Caco-2 (cell line): ENCODE measurements around the gene HMCN2. TPM values are rescaled to one million over a fixed set of nuclear protein-coding genes. Genes with fewer than 3 reads are reported as not detected.

Experiments
- BruUV-seq: library from RNA; stranded (reverse); fragments of 400-500 nt; replicated peaks from 2 replicates; lab custom pipeline; 2021; lab: Mats Ljungman, UMichigan
- CTCF ChIA-PET: fragments of 300-600 bp; sonication (Branson Sonifier 250); formaldehyde crosslinking; loops from one replicate; lab custom pipeline; 2022; ENCODE audit warnings: antibody characterized with exemption; lab: Charles Lee
- POLR2A ChIA-PET: fragments of 300-600 bp; sonication (Branson Sonifier 250); formaldehyde crosslinking; loops from one replicate; lab custom pipeline; 2022; ENCODE audit warnings: antibody characterized with exemption; lab: Charles Lee
- DNase-seq, 2 experiments: peaks; one replicate each; pipeline versions ENCODE4 v3.0.0 to v3.0.0-alpha.2; 2020 to 2022
- H3K27me3 ChIP-seq: replicated peaks from 2 replicates; pipeline ENCODE4 v1.6.0; 2011; ENCODE audit warnings: low read length; ENCODE audit not compliant: control insufficient read depth, insufficient read depth
- H3K36me3 ChIP-seq: 2 replicates; pipeline ENCODE4 v1.5.1; 2011; ENCODE audit warnings: low read length; ENCODE audit not compliant: control insufficient read depth, insufficient read depth
- H3K4me1 ChIP-seq: fragments of 250-450 bp; sonication (Bioruptor Pico); 2 replicates; pipeline ENCODE4 v1.5.1; 2020; ENCODE audit warnings: mild to moderate bottlenecking
- H3K4me3 ChIP-seq: 2 replicates; pipeline ENCODE4 v1.5.1; 2011; ENCODE audit warnings: low read depth, mild to moderate bottlenecking, control low read depth, low read length
- H3K9me3 ChIP-seq: fragments of 250-450 bp; sonication (Bioruptor Pico); 2 replicates; pipeline ENCODE4 v1.5.1; 2020; ENCODE audit warnings: mild to moderate bottlenecking, moderate library complexity
- H3K27ac Mint-ChIP-seq: one replicate; pipeline ENCODE4 v1.8.0; 2022; ENCODE audit warnings: mixed read lengths; ENCODE audit not compliant: unreplicated experiment
- H3K27me3 Mint-ChIP-seq: one replicate; pipeline ENCODE4 v1.8.0; 2022; ENCODE audit warnings: mixed read lengths; ENCODE audit not compliant: insufficient read depth, unreplicated experiment
- H3K36me3 Mint-ChIP-seq: one replicate; pipeline ENCODE4 v1.8.0; 2022; ENCODE audit warnings: mild to moderate bottlenecking, mixed read lengths; ENCODE audit not compliant: insufficient read depth, unreplicated experiment
- H3K4me1 Mint-ChIP-seq: one replicate; pipeline ENCODE4 v1.8.0; 2022; ENCODE audit warnings: low read depth, mixed read lengths; ENCODE audit not compliant: unreplicated experiment
- H3K4me3 Mint-ChIP-seq: one replicate; pipeline ENCODE4 v1.8.0; 2022; ENCODE audit warnings: mild to moderate bottlenecking, moderate library complexity, mixed read lengths; ENCODE audit not compliant: unreplicated experiment
- H3K9me3 Mint-ChIP-seq: one replicate; pipeline ENCODE4 v1.8.0; 2022; ENCODE audit warnings: mixed read lengths; ENCODE audit not compliant: unreplicated experiment
- intact Hi-C: fragments of 100-400 bp; cut with micrococcal nuclease; formaldehyde crosslinking; loops from one replicate; pipeline ENCODE4 v1.10.0; 2022; ENCODE audit not compliant: unreplicated experiment
- total RNA-seq: library from RNA; stranded (reverse); gene quantifications from 2 replicates; pipeline ENCODE4 v1.2.3, GENCODE V29; 2022
- TF ChIP-seq, protein P1 (sequence below), 2 experiments: fragments of 200-600 bp in 1 of 2; IDR thresholded peaks; 1 replicate in 1 of 2; 2 replicates in 1 of 2; pipeline versions ENCODE4 v1.5.1 to v1.8.0; 2011 to 2022; ENCODE audit warnings: antibody characterized with exemption in 1 of 2, control low read depth in 1 of 2, inconsistent platforms in 1 of 2, low read depth in 1 of 2, low read length in 1 of 2, mild to moderate bottlenecking in 1 of 2, moderate library complexity in 1 of 2; ENCODE audit not compliant: insufficient read depth in 1 of 2, severe bottlenecking in 1 of 2, unreplicated experiment in 1 of 2

The HMCN2 gene
- total RNA-seq, 1 experiment from 2014 or later = 0.41 TPM

DNA sequence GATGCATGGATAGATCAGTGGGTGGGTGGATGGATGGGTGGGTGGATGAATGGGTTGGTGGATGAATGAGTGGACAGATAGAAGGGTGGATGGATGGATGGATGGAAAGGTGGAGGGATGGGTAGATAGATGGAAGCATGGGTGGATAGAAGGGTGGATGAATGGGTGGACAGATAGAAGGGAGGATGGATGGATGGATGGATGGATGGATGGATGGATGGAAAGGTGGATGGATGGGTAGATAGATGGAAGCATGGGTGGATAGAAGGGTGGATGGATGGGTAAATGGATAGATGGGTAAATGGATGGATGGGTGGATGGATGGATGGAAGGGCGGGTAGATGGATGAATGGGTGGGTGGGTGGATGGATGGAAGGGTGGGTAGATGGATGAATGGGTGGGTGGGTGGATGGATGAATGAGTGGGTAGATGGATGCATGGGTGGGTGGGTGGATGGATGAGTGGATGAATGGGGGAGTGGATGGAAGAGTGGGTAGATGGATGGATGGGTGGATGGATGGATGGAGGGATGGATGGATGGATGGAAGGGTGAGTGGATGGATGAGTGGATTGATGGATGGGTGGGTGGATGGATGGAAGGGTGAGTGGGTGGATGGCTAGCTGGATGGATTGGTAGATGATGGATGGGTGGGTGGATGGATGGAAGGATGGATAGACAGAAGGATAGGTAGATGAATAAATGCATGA, 91.5 kb downstream of the HMCN2 start:
- Mint-ChIP-seq H3K27ac (no peak overlapping the region), H3K36me3 (no peaks in the 10 kb centered on the region), H3K27me3 (peaks cover 6% of the 10 kb centered on the region), H3K9me3 (no peaks in the 10 kb centered on the region), H3K4me1 (no peaks in the 10 kb centered on the region), H3K4me3 (no peak overlapping the region)
- TF ChIP-seq, protein P1, sequence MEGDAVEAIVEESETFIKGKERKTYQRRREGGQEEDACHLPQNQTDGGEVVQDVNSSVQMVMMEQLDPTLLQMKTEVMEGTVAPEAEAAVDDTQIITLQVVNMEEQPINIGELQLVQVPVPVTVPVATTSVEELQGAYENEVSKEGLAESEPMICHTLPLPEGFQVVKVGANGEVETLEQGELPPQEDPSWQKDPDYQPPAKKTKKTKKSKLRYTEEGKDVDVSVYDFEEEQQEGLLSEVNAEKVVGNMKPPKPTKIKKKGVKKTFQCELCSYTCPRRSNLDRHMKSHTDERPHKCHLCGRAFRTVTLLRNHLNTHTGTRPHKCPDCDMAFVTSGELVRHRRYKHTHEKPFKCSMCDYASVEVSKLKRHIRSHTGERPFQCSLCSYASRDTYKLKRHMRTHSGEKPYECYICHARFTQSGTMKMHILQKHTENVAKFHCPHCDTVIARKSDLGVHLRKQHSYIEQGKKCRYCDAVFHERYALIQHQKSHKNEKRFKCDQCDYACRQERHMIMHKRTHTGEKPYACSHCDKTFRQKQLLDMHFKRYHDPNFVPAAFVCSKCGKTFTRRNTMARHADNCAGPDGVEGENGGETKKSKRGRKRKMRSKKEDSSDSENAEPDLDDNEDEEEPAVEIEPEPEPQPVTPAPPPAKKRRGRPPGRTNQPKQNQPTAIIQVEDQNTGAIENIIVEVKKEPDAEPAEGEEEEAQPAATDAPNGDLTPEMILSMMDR (IDR thresholded peaks at IDR 0.05; ENCODE audit: insufficient read depth in 1 of 2, low read depth in 1 of 2, low read length in 1 of 2, severe bottlenecking in 1 of 2, unreplicated experiment in 1 of 2) = no peak
- intact Hi-C loops = no loop called here
- H3K27me3 ChIP-seq = no peaks in the 10 kb centered on the region
- ChIA-PET CTCF (interaction anchor here (0.8 kb wide), 1 partner anchor 14 kb away, joined by 3 read pairs; no protein-coding TSS in a partner anchor), POLR2A (no interaction called here)
- no peaks in the 10 kb centered on the region for H3K9me3 ChIP-seq
- H3K4me3 ChIP-seq = no peak overlapping the region
- no TSS peak for BruUV-seq
- H3K36me3 ChIP-seq = no peaks in the 10 kb centered on the region
- H3K4me1 ChIP-seq = no peaks in the 10 kb centered on the region
- DNase-seq = no peak

DNA sequence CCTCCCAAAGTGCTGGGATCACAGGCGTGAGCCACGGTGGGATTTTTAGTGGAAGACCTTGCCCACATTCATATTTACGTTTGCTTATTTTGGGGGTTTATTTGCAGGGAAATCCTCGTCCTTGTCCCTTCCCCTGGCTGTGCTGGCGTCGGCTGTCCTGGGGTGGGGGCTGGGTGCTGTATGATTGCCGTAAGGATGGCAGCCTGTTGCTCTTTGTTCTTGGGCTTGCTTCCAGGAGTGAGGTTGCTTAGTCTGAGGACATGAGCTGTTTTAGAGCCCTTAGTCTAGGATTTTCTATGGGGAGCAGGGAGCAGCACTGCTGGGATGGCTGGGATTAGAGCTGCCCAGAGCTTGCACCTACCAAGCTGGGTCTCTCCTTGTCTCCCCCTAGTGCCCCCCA, 93.4 kb downstream of the HMCN2 start:
- Mint-ChIP-seq H3K4me1 (no peaks in the 10 kb centered on the region), H3K27ac (no peak overlapping the region), H3K9me3 (no peaks in the 10 kb centered on the region), H3K4me3 (no peak overlapping the region), H3K27me3 (peaks cover 6% of the 10 kb centered on the region), H3K36me3 (no peaks in the 10 kb centered on the region)
- H3K4me3 ChIP-seq = no peak overlapping the region
- no TSS peak for BruUV-seq
- no peaks in the 10 kb centered on the region for H3K27me3 ChIP-seq
- intact Hi-C loops = no loop called here
- no peaks in the 10 kb centered on the region for H3K4me1 ChIP-seq
- ChIA-PET POLR2A (no interaction called here), CTCF (no interaction called here)
- H3K36me3 ChIP-seq = no peaks in the 10 kb centered on the region
- H3K9me3 ChIP-seq = no peaks in the 10 kb centered on the region
- TF ChIP-seq, protein P1 (IDR thresholded peaks at IDR 0.05; ENCODE audit: insufficient read depth in 1 of 2, low read depth in 1 of 2, low read length in 1 of 2, severe bottlenecking in 1 of 2, unreplicated experiment in 1 of 2) = no peak
- DNase-seq = no peak

DNA sequence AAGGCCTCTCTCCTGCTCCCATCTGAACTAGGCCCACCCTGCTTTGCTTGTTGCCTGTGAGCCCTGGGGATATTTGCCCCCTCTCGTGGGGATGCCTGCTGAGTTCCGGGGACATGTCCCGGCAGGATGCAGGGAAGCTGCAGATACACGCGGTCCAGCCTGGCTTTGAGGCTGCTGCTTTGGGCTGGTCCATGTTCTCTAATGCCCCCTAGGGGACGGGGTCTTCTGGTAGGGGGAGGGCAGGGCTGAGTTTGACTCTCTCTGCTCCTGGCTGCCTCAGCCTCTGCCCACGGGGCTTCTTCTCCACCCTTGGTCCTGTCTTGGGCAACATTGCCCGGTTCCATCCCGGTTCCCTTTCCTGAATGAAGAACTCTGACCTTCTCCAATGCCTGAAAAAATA, 94.3 kb downstream of the HMCN2 start:
- Mint-ChIP-seq H3K9me3 (no peaks in the 10 kb centered on the region), H3K27me3 (peaks cover 6% of the 10 kb centered on the region), H3K4me3 (no peak overlapping the region), H3K4me1 (no peaks in the 10 kb centered on the region), H3K36me3 (no peaks in the 10 kb centered on the region), H3K27ac (no peak overlapping the region)
- TF ChIP-seq, protein P1 (IDR thresholded peaks at IDR 0.05; ENCODE audit: insufficient read depth in 1 of 2, low read depth in 1 of 2, low read length in 1 of 2, severe bottlenecking in 1 of 2, unreplicated experiment in 1 of 2) = peak in 1 of 2 experiments; percentile 3
- Histone ChIP-seq H3K4me1 (no peaks in the 10 kb centered on the region), H3K4me3 (no peak overlapping the region), H3K9me3 (no peaks in the 10 kb centered on the region), H3K36me3 (no peaks in the 10 kb centered on the region), H3K27me3 (no peaks in the 10 kb centered on the region)
- POLR2A ChIA-PET = no interaction called here
- CTCF ChIA-PET = no interaction called here
- BruUV-seq = no TSS peak
- intact Hi-C loops = no loop called here
- no peak for DNase-seq
